Measurements from ENCODE around the gene KCNC4.

GRCh38 chr1:110242731-110243130, 32.6 kb downstream of the KCNC4 start:
- no peak for TF ChIP-seq EP300 (IDR thresholded peaks at IDR 0.05)
- no peak for TF ChIP-seq CTCF (IDR thresholded peaks at IDR 0.05)
- no peak for TF ChIP-seq POLR2AphosphoS5 (IDR thresholded peaks at IDR 0.05)
- no peak for TF ChIP-seq POLR2A (IDR thresholded peaks at IDR 0.05)
